ENCODE data around the gene COX5B. TPM values are rescaled to one million over a fixed set of nuclear protein-coding genes. Genes with fewer than 3 reads are reported as not detected.
"Not testable (repeated sequence)": the region's sequence is repeated elsewhere in the genome, so short reads cannot be mapped to it uniquely, and the experiment has no call there.

COX5B gene
- total RNA-seq, 1 donor from 2014 or later: 393 TPM

- H3K36me3 ChIP-seq (ENCODE audit: control insufficient read depth, insufficient read depth, low read length): no peaks in the 10 kb centered on the region
- peak; percentile 95 for DNase-seq (ENCODE audit: low read depth)
- no peaks in the 10 kb centered on the region for H3K27me3 ChIP-seq (ENCODE audit: control insufficient read depth, insufficient read depth, low read length)
- peak; percentile 76 for TF ChIP-seq CTCF (IDR thresholded peaks at IDR 0.05; ENCODE audit: insufficient read depth, low read length, poor library complexity, severe bottlenecking)
- peak within 1 kb of the TSS; percentile 77 for H3K4me3 ChIP-seq (ENCODE audit: low read depth, low read length)
Measured at GRCh38 chr2:97663962-97664635, 18.2 kb downstream of the COX5B start, which contains the start of gene ACTR1B. TSS of gene ACTR1B (minus strand) at chr2:97664044. CDS start at chr2:97663890, 154 bp downstream.

- Histone ChIP-seq H3K4me3 (ENCODE audit: low read depth, low read length) (peak overlapping the region; percentile 77), H3K27me3 (ENCODE audit: control insufficient read depth, insufficient read depth, low read length) (no peaks in the 10 kb centered on the region), H3K36me3 (ENCODE audit: control insufficient read depth, insufficient read depth, low read length) (no peaks in the 10 kb centered on the region)
- TF ChIP-seq CTCF (IDR thresholded peaks at IDR 0.05; ENCODE audit: insufficient read depth, low read length, poor library complexity, severe bottlenecking): no peak
- DNase-seq (ENCODE audit: low read depth): no peak
Measured at GRCh38 chr2:97664636-97664970, 18.7 kb downstream of the COX5B start.

- TF ChIP-seq CTCF (IDR thresholded peaks at IDR 0.05; ENCODE audit: insufficient read depth, low read length, poor library complexity, severe bottlenecking): no peak
- DNase-seq (ENCODE audit: low read depth): no peak
- H3K36me3 ChIP-seq (ENCODE audit: control insufficient read depth, insufficient read depth, low read length): no peaks in the 10 kb centered on the region
- no peaks in the 10 kb centered on the region for H3K27me3 ChIP-seq (ENCODE audit: control insufficient read depth, insufficient read depth, low read length)
- H3K4me3 ChIP-seq (ENCODE audit: low read depth, low read length): no peak within 1 kb of the TSS
Measured at GRCh38 chr2:97669448-97669847, 23.6 kb downstream of the COX5B start, which contains the start of gene C2orf92. TSS of gene C2orf92 (plus strand) at chr2:97669713. CDS start at chr2:97669789, 76 bp downstream.

GRCh38 chr2:97670471-97670870 is 24.6 kb downstream of the COX5B start:
- Histone ChIP-seq H3K4me3 (ENCODE audit: low read depth, low read length) (no peak overlapping the region), H3K27me3 (ENCODE audit: control insufficient read depth, insufficient read depth, low read length) (no peaks in the 10 kb centered on the region), H3K36me3 (ENCODE audit: control insufficient read depth, insufficient read depth, low read length) (no peaks in the 10 kb centered on the region)
- TF ChIP-seq CTCF (IDR thresholded peaks at IDR 0.05; ENCODE audit: insufficient read depth, low read length, poor library complexity, severe bottlenecking): no peak
- DNase-seq (ENCODE audit: low read depth): no peak

GRCh38 chr2:97671526-97671925 is 25.7 kb downstream of the COX5B start:
- TF ChIP-seq CTCF (IDR thresholded peaks at IDR 0.05; ENCODE audit: insufficient read depth, low read length, poor library complexity, severe bottlenecking): no peak
- H3K4me3 ChIP-seq (ENCODE audit: low read depth, low read length): no peak overlapping the region
- DNase-seq (ENCODE audit: low read depth): no peak
- H3K36me3 ChIP-seq (ENCODE audit: control insufficient read depth, insufficient read depth, low read length): no peaks in the 10 kb centered on the region
- H3K27me3 ChIP-seq (ENCODE audit: control insufficient read depth, insufficient read depth, low read length): no peaks in the 10 kb centered on the region

- not testable (repeated sequence) for H3K4me3 ChIP-seq (ENCODE audit: low read depth, low read length); H3K27me3 ChIP-seq (ENCODE audit: control insufficient read depth, insufficient read depth, low read length); DNase-seq (ENCODE audit: low read depth); H3K36me3 ChIP-seq (ENCODE audit: control insufficient read depth, insufficient read depth, low read length)
Measured at GRCh38 chr2:97672606-97673140, 26.8 kb downstream of the COX5B start.
